GM12801 (cell line): Measurements from ENCODE around the gene COG8.

ENCODE experiments used
- TF ChIP-seq, protein P1 (sequence below): IDR thresholded peaks from one replicate; pipeline ENCODE4 v1.5.1; 2011; ENCODE audit warnings: control low read depth; ENCODE audit not compliant: insufficient read length; ENCODE audit errors: extremely low read depth

COG8 gene

DNA sequence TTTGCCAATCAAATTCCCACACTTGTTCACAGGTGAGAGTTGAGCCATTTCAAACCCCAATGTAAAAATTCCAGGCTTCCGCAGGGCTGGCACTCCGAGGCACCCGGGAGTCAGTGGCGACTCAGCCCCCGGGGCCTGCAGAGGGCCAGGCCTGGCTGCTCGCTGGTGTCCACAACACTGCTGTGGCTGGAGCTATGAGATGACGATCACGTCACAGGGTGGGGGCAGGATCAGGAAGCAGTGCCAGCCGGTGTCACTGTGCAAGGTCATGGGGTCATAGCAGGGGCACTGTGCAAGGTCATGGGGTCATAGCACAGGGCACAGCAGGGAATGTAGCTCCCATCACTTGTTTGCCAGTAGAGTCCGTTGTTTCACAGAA is 20.5 kb downstream of the COG8 start:
- TF ChIP-seq, protein P1, sequence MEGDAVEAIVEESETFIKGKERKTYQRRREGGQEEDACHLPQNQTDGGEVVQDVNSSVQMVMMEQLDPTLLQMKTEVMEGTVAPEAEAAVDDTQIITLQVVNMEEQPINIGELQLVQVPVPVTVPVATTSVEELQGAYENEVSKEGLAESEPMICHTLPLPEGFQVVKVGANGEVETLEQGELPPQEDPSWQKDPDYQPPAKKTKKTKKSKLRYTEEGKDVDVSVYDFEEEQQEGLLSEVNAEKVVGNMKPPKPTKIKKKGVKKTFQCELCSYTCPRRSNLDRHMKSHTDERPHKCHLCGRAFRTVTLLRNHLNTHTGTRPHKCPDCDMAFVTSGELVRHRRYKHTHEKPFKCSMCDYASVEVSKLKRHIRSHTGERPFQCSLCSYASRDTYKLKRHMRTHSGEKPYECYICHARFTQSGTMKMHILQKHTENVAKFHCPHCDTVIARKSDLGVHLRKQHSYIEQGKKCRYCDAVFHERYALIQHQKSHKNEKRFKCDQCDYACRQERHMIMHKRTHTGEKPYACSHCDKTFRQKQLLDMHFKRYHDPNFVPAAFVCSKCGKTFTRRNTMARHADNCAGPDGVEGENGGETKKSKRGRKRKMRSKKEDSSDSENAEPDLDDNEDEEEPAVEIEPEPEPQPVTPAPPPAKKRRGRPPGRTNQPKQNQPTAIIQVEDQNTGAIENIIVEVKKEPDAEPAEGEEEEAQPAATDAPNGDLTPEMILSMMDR, result no peak

DNA sequence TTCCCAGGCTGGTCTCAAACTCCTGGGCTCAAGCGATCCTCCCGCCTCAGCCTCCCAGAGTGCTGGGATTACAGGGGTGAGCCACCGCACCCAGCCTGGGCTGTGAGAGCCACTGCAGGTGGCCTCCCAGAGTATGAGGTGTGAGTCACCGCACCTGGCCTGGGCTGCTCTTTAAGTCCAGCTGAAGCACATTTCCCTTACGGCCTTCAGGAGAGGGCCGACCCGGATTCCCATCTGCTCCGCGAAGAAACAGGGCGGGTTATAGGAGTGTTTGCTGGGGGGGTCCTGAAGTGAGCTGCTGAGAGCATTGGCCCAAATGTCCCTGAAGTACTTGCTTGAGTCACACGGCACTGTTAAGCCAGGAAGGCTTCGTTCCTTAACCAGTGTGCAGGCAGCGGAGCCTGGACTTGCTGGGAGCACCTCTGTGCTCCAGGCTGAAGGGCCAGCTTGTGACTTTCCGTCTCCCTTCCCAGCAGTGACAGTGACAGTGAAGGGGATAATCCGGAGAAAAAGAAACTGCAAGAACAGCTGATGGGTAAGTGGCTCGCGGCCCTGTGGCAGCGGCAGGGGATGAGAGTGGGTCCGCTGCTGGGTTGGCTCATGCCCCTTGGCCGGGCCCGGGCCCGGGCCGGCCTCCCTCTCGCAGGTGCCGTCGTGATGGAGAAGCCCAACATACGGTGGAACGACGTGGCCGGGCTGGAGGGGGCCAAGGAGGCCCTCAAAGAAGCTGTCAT is 21.0 kb downstream of the COG8 start:
- TF ChIP-seq, protein P1, result no peak

DNA sequence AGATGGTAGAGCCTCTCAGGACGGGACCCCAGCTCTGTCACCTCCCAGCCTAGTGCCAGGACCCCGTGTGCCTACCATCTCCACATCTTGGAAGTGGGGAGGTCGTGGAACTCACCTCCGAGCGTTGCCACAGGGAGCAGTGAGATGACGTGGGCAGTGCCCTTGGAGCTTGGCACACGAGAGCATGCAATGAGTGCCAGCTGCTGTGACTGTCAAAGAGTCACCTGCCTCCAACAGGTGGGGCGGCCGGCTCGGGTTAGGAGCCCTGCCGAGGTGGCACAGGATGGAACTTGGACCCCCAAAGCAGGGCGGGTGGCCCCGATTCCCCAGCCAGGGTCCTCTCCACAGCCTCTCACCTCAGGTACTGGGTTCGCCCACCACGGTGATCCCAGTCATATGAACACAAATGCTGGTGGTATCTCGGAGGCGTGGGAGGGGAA is 22.7 kb downstream of the COG8 start:
- TF ChIP-seq, protein P1, result no peak

DNA sequence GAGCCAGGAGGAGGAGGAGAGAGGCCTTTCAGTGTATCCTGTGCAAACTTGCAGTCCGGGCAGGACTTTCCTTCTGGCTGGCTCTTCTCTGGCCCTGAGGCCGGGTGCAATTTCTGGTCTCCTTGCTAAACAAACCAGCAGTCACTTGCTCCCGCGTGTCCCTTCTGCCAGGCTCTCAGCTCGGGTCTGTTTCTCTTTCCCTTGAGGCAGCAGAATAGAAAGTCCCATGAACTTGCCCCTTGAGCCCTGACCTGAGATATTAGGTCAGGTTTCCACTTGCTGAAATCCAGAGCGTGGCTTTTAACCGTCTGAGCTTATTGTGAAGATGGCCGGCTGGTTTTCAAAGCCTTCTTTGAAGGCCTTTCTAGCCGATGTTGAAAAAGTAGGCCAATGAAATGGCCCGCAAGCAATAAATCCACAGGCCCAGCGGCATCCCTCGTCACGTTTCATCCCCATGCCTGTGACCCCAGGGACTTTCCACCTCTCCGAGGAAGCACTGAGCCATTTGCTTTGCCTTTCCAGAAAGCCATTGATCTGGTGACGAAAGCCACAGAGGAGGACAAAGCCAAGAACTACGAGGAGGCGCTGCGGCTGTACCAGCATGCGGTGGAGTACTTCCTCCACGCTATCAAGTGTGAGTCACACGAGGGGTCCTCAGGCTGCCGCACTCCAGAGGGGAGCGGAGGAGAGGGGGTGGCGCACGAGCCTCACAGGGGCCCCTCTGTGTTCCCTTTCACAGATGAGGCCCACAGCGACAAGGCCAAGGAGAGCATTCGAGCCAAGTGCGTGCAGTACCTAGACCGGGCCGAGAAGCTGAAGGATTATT is 23.7 kb downstream of the COG8 start:
- TF ChIP-seq, protein P1, result no peak

DNA sequence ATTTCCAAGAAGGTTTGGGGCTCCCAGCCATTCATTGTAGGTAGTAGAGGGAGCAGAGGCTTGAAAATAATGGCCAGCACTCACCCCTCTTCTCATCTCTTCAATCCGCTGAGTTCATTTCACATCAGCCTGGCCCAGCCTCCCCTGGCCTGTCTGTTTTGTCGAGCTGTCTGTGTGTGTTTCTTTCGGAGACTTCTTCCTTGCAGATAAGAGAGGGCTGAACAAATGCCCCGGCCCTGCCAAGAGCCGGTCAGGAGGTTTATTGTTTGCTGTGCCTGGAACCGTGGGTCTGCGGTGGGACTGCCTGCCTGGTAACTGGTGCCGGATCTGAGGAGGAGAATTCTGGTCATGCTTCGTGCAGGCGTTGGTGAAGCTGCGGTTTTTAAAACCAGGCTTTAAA is 24.8 kb downstream of the COG8 start:
- TF ChIP-seq, protein P1, result no peak

DNA sequence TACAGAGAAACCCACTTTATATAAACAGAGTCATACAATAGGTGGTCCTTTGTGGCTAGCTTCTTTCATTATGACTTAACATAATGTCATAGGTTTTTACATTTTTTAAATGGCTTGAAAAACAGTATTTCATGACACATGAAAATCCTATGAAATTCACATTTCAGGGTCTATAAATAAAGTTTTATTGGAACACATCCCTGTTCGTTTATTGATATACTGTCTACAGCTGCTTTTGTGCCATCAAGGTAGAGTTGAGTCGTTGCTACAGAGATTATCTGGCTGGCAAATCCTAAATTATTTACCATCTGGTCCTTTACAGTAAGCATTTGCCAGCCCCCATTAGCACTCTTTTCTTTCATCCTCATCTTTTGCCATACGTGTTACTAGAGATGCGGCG is 25.9 kb downstream of the COG8 start:
- TF ChIP-seq, protein P1, result no peak

DNA sequence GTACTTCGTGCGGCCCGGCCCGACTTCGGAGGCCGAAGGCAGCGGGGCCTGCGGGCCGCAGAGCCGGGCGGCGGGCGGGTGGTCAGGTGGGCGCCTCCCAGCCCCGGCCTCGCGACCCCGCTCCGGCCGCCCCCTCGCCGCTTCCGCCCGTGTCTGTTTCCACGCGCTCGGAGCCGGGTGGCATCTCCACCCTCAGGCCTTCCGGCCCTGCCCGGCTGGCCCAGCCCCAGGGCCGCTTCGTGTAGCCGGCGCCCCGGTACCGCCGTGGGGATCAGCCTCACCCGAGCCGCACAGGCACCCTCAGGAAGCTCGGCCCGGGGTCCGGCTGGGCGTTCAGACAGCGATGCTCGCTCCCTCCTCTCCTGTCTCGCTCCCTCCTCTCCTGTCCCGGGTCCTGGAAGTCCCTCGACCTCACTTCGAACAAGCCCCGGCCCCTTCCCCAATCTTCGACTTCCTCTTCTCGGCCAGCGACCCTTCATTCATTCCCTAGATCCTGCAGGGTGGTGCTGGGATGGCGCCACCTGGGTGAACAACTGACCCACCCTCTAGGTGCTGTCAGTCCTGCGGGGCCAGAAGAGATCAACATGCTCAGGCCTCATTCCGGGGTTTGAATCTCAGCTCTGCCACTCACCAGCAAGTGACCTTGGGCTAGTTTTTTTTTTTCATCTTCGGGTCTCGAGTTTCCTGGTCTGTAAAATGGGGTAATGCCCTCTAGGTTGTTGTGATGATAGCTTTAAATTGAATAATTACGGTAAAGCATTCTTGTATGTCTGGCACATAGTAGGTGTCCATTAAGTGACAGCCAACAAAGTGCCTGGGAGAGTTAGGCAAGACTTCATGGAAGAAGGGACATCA is 27.6 kb downstream of the COG8 start:
- TF ChIP-seq, protein P1, result no peak
